ENCODE measurements around the gene RTN1.

GRCh38 chr14:59847711-59848110 lies 22.9 kb downstream of the RTN1 start:
- TF ChIP-seq CTCF (IDR thresholded peaks at IDR 0.05; ENCODE audit: low read depth, low read length) (no peak), EZH2phosphoT487 (IDR thresholded peaks at IDR 0.05; ENCODE audit: low read depth) (no peak)

All from OCI-LY3 (cell line).